ENCODE results near the gene SCN2B. TPM values are rescaled to one million over a fixed set of nuclear protein-coding genes. Genes with fewer than 3 reads are reported as not detected.

The SCN2B gene
- total RNA-seq, 3 donors from 2014 or later (not counting 1 experiment from before 2014, with no cell fraction given): not detected

DNA sequence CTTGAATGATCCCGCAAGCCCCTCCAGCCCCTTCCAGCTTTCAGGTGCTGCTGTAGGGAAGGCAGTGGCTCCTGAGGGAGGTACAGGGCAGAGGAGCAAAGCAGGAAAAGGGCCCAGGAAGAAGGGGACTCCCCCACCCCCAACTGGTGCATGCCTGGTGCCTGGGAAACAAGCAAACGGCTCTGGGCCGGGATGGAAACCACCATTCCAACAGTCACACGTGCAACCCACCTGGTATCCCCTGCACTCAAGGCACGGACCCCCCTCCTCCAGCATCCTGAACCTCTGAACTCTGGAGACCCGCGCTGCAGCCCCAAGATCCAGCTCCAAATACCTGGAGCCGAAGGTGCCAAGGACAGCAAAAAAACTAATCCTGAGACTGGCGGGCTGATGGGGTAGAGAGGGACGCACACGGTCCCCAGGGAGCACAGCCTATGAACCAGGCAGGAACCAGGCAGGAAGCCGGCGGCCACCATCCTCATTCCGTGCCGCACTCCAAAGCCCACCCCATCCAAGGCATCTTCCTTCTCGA lies 24.4 kb downstream of the SCN2B start:
- H3K9me3 Mint-ChIP-seq: no peaks in the 10 kb centered on the region
- no peaks in the 10 kb centered on the region for H3K36me3 ChIP-seq (ENCODE audit: control insufficient read depth, insufficient read depth, low read length)
- no peak overlapping the region for H3K27ac Mint-ChIP-seq
- TF ChIP-seq, protein P1, sequence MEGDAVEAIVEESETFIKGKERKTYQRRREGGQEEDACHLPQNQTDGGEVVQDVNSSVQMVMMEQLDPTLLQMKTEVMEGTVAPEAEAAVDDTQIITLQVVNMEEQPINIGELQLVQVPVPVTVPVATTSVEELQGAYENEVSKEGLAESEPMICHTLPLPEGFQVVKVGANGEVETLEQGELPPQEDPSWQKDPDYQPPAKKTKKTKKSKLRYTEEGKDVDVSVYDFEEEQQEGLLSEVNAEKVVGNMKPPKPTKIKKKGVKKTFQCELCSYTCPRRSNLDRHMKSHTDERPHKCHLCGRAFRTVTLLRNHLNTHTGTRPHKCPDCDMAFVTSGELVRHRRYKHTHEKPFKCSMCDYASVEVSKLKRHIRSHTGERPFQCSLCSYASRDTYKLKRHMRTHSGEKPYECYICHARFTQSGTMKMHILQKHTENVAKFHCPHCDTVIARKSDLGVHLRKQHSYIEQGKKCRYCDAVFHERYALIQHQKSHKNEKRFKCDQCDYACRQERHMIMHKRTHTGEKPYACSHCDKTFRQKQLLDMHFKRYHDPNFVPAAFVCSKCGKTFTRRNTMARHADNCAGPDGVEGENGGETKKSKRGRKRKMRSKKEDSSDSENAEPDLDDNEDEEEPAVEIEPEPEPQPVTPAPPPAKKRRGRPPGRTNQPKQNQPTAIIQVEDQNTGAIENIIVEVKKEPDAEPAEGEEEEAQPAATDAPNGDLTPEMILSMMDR (IDR thresholded peaks at IDR 0.05): no peak
- no peaks in the 10 kb centered on the region for H3K9me3 ChIP-seq (ENCODE audit: control insufficient read depth, insufficient read depth, low read length)
- peaks cover 5 to 12% of the 10 kb centered on the region in 2 donors for H3K4me1 Mint-ChIP-seq
- WGBS (ENCODE audit: insufficient coverage): 51% methylated on average over 16 of the region's 16 CpGs
- peaks cover 17% of the 10 kb centered on the region for H3K4me1 ChIP-seq (ENCODE audit: control insufficient read depth, insufficient read depth, low read length)
- no peak for DNase-seq
- ATAC-seq: no peak
- H3K27me3 Mint-ChIP-seq (ENCODE audit: low read depth in 2 of 2): peaks cover 51 to 62% of the 10 kb centered on the region in 2 donors
- no peak overlapping the region for H3K4me3 ChIP-seq (ENCODE audit: low read length)
- no peaks in the 10 kb centered on the region for H3K36me3 Mint-ChIP-seq
- intact Hi-C loops (cut with micrococcal nuclease): no loop called here
- H3K27ac ChIP-seq (ENCODE audit: low read length): no peak overlapping the region
- H3K27me3 ChIP-seq (ENCODE audit: control insufficient read depth, insufficient read depth, low read length): peaks cover 26% of the 10 kb centered on the region
- no peak overlapping the region for H3K4me3 Mint-ChIP-seq

DNA sequence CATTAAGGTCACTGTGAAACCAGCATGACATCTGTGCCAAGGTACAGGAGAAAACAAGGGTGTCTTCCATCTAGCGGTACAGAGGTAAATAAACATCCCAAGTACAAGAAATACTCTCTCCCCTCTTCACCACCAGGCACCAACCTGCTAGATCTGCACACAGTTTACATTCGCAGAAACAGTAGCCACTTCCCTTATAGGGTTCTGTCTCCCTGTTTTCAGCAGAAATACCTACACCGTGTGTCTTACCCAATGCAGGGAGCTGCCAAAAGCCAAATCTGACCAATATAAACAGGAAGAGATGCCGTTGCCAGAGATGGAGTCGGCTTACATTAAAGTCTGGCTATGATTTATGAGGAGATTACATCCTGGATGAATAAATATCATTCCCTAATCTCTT lies 25.0 kb downstream of the SCN2B start:
- H3K27me3 Mint-ChIP-seq (ENCODE audit: low read depth in 2 of 2): peaks cover 47 to 62% of the 10 kb centered on the region in 2 donors
- ATAC-seq: no peak
- H3K27me3 ChIP-seq (ENCODE audit: control insufficient read depth, insufficient read depth, low read length): peaks cover 25% of the 10 kb centered on the region

DNA sequence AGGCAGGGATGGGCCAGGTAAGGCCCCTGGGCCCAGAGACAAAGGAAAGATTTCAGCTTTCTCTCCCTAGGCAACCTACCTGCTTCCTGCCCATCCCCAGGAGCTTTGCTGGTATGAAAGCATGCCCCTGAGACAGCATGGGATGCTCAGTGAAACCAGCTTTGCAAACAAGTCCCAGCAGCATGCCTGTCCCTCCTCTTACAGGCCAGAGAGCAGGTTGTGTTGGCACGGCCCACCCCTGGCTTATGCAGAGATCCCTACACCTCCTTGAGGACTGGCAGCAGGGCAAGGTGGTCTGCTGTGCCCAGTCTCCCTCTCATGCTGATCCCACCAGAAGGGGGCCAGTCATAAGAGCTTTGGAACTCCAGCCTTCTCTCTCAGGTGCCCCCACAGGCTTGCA lies 26.9 kb downstream of the SCN2B start:
- Mint-ChIP-seq H3K27ac (no peak overlapping the region), H3K4me3 (no peak overlapping the region), H3K4me1 (peaks cover 4 to 5% of the 10 kb centered on the region in 2 donors), H3K27me3 (ENCODE audit: low read depth in 2 of 2) (peaks cover 40 to 59% of the 10 kb centered on the region in 2 donors), H3K9me3 (no peaks in the 10 kb centered on the region), H3K36me3 (no peaks in the 10 kb centered on the region)
- no peak overlapping the region for H3K27ac ChIP-seq (ENCODE audit: low read length)
- H3K4me3 ChIP-seq (ENCODE audit: low read length): no peak overlapping the region
- peaks cover 19% of the 10 kb centered on the region for H3K4me1 ChIP-seq (ENCODE audit: control insufficient read depth, insufficient read depth, low read length)
- peaks cover 18% of the 10 kb centered on the region for H3K27me3 ChIP-seq (ENCODE audit: control insufficient read depth, insufficient read depth, low read length)
- no peak for DNase-seq
- intact Hi-C loops (cut with micrococcal nuclease): no loop called here
- TF ChIP-seq, protein P1 (IDR thresholded peaks at IDR 0.05): no peak
- no peak for ATAC-seq
- 83% methylated on average over 1 of the region's 1 CpG for WGBS (ENCODE audit: insufficient coverage)
- no peaks in the 10 kb centered on the region for H3K36me3 ChIP-seq (ENCODE audit: control insufficient read depth, insufficient read depth, low read length)
- no peaks in the 10 kb centered on the region for H3K9me3 ChIP-seq (ENCODE audit: control insufficient read depth, insufficient read depth, low read length)

More for the DNA sequence above, 25.0 kb downstream of the SCN2B start:
- no peaks in the 10 kb centered on the region for H3K36me3 ChIP-seq (ENCODE audit: control insufficient read depth, insufficient read depth, low read length)
- peaks cover 2 to 5% of the 10 kb centered on the region in 2 donors for H3K4me1 Mint-ChIP-seq
- no peaks in the 10 kb centered on the region for H3K9me3 Mint-ChIP-seq
- no peak overlapping the region for H3K4me3 ChIP-seq (ENCODE audit: low read length)
- H3K36me3 Mint-ChIP-seq: no peaks in the 10 kb centered on the region
- peaks cover 11% of the 10 kb centered on the region for H3K4me1 ChIP-seq (ENCODE audit: control insufficient read depth, insufficient read depth, low read length)
- TF ChIP-seq, protein P1 (IDR thresholded peaks at IDR 0.05): no peak
- no peak overlapping the region for H3K27ac Mint-ChIP-seq
- no peak overlapping the region for H3K4me3 Mint-ChIP-seq
- H3K27ac ChIP-seq (ENCODE audit: low read length): no peak overlapping the region
- intact Hi-C loops (cut with micrococcal nuclease): no loop called here
- H3K9me3 ChIP-seq (ENCODE audit: control insufficient read depth, insufficient read depth, low read length): no peaks in the 10 kb centered on the region
- no peak for DNase-seq
- WGBS (ENCODE audit: insufficient coverage): 64% methylated on average over 4 of the region's 5 CpGs

DNA sequence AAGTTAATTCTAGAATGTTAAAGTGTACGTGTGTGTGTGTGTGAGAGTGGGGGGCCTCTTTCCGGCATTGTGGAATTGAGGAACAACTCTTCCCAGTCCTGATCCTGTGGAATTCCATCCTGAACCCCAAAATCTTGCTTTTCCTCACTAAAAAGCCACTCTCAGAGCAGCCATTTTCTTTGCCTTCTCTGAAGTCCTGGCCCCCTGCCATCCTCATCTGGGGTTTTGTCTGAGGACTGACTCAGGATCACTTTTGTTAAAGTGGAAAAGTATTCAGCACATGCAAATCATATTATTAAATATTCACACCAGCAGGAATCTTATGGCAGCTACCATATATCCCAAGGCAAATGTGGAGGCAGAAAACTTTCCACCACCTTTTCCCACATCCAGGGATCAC lies 27.6 kb downstream of the SCN2B start:
- Mint-ChIP-seq H3K9me3 (no peaks in the 10 kb centered on the region), H3K4me1 (peaks cover 4 to 5% of the 10 kb centered on the region in 2 donors), H3K36me3 (no peaks in the 10 kb centered on the region), H3K27ac (no peak overlapping the region), H3K4me3 (no peak overlapping the region), H3K27me3 (ENCODE audit: low read depth in 2 of 2) (peaks cover 40 to 59% of the 10 kb centered on the region in 2 donors)
- no peak overlapping the region for H3K27ac ChIP-seq (ENCODE audit: low read length)
- WGBS (ENCODE audit: insufficient coverage): no CpG with 5 or more reads among the region's 2 CpGs
- intact Hi-C loops (cut with micrococcal nuclease): no loop called here
- peaks cover 12% of the 10 kb centered on the region for H3K27me3 ChIP-seq (ENCODE audit: control insufficient read depth, insufficient read depth, low read length)
- H3K4me3 ChIP-seq (ENCODE audit: low read length): no peak overlapping the region
- TF ChIP-seq, protein P1 (IDR thresholded peaks at IDR 0.05): no peak
- H3K9me3 ChIP-seq (ENCODE audit: control insufficient read depth, insufficient read depth, low read length): no peaks in the 10 kb centered on the region
- no peaks in the 10 kb centered on the region for H3K36me3 ChIP-seq (ENCODE audit: control insufficient read depth, insufficient read depth, low read length)
- peaks cover 19% of the 10 kb centered on the region for H3K4me1 ChIP-seq (ENCODE audit: control insufficient read depth, insufficient read depth, low read length)
- no peak for ATAC-seq
- no peak for DNase-seq

Data from natural killer cell (primary cell).